Measurements from ENCODE around the gene GJC3.
"Not testable (repeated sequence)": the region's sequence is repeated elsewhere in the genome, so short reads cannot be mapped to it uniquely, and the experiment has no call there.

Gene GJC3

GRCh38 chr7:99958564-99959227, 29.3 kb upstream of the GJC3 start:
- Histone ChIP-seq H3K27ac (no peak overlapping the region), H3K4me3 (no peak overlapping the region)
- TF ChIP-seq CTCF (IDR thresholded peaks at IDR 0.05) = no peak
- no peak for DNase-seq (ENCODE audit: low spot score)

- no peak for DNase-seq (ENCODE audit: low spot score)
- no peak overlapping the region for H3K4me3 ChIP-seq
- H3K27ac ChIP-seq = no peak overlapping the region
- TF ChIP-seq CTCF (IDR thresholded peaks at IDR 0.05) = no peak
Observed at GRCh38 chr7:99955247-99955646, 25.8 kb upstream of the GJC3 start.

- not testable (repeated sequence) for H3K4me3 ChIP-seq; DNase-seq (ENCODE audit: low spot score); H3K27ac ChIP-seq
Observed at GRCh38 chr7:99954643-99955042, 25.2 kb upstream of the GJC3 start.

GRCh38 chr7:99953649-99954048, 24.2 kb upstream of the GJC3 start:
- Histone ChIP-seq H3K27ac (no peak overlapping the region), H3K4me3 (no peak overlapping the region)
- DNase-seq (ENCODE audit: low spot score) = no peak

GRCh38 chr7:99952649-99953048, 23.2 kb upstream of the GJC3 start:
- H3K27ac ChIP-seq; H3K4me3 ChIP-seq; DNase-seq (ENCODE audit: low spot score): not testable (repeated sequence)

More at GRCh38 chr7:99953649-99954048, 24.2 kb upstream of the GJC3 start:
- TF ChIP-seq CTCF (IDR thresholded peaks at IDR 0.05) = no peak

GRCh38 chr7:99950819-99951218, 21.4 kb upstream of the GJC3 start:
- H3K27ac ChIP-seq; DNase-seq (ENCODE audit: low spot score): not testable (repeated sequence)

GRCh38 chr7:99949645-99950228, 20.3 kb upstream of the GJC3 start:
- no peak overlapping the region for H3K27ac ChIP-seq
- H3K4me3 ChIP-seq = no peak overlapping the region
- TF ChIP-seq CTCF (IDR thresholded peaks at IDR 0.05) = no peak
- DNase-seq (ENCODE audit: low spot score) = no peak

More at GRCh38 chr7:99950819-99951218, 21.4 kb upstream of the GJC3 start:
- not testable (repeated sequence) for H3K4me3 ChIP-seq

GRCh38 chr7:99947608-99948007, 18.2 kb upstream of the GJC3 start:
- no peak for DNase-seq (ENCODE audit: low spot score)
- H3K4me3 ChIP-seq = no peak overlapping the region
- TF ChIP-seq CTCF (IDR thresholded peaks at IDR 0.05) = no peak
- H3K27ac ChIP-seq = no peak overlapping the region

All from coronary artery (tissue), 2 donors.